Upper lobe of right lung (tissue), 1 donor: ENCODE measurements around the gene HMGN4. TPM values are rescaled to one million over a fixed set of nuclear protein-coding genes. Genes with fewer than 3 reads are reported as not detected.

Experiments
- ATAC-seq: fragments of 200-7000 bp; cut with Tn5 transposase; one replicate; pipeline ENCODE4 v1.9.1; 2020; ENCODE audit warnings: mild to moderate bottlenecking, moderate library complexity
- DNase-seq: peaks from one replicate; pipeline ENCODE4 v3.0.0-alpha.2; 2020
- H3K27ac ChIP-seq: fragments of 200-600 bp; one replicate; pipeline ENCODE4 v1.8.0; 2022
- H3K27me3 ChIP-seq: fragments of 200-600 bp; one replicate; pipeline ENCODE4 v1.8.0; 2022; ENCODE audit warnings: mild to moderate bottlenecking
- H3K36me3 ChIP-seq: fragments of 200-600 bp; one replicate; pipeline ENCODE4 v1.8.0; 2022
- H3K4me1 ChIP-seq: fragments of 200-600 bp; one replicate; pipeline ENCODE4 v1.8.0; 2022
- H3K4me3 ChIP-seq: fragments of 200-600 bp; one replicate; pipeline ENCODE4 v1.8.0; 2022; ENCODE audit warnings: mild to moderate bottlenecking
- H3K9me3 ChIP-seq: fragments of 200-600 bp; one replicate; pipeline ENCODE4 v1.8.0; 2022
- intact Hi-C: fragments of 100-400 bp; cut with DNase I; formaldehyde crosslinking; loops from one replicate; pipeline ENCODE4 v1.11.0; 2022
- total RNA-seq: library from RNA; stranded (reverse); fragmentation: NEBNext Ultra II Directional; extraction: Animal tissue kit (Norgen Biotek cat#: 25700); gene quantifications from one replicate; pipeline ENCODE4 v1.2.1, GENCODE V29; 2021
- TF ChIP-seq, protein P1 (sequence below): fragments of 200-600 bp; IDR thresholded peaks from one replicate; pipeline ENCODE4 v1.8.0; 2022; ENCODE audit warnings: antibody characterized with exemption
- donor health status: DM: no; HTN: yes; CAD: no; lungs with severe emphysema.

HMGN4 gene
- total RNA-seq, 1 donor from 2014 or later = 45.8 TPM

GRCh38 chr6:26534681-26535465 lies 3.3 kb upstream of the HMGN4 start:
- no peaks in the 10 kb centered on the region for H3K27me3 ChIP-seq
- no peaks in the 10 kb centered on the region for H3K36me3 ChIP-seq
- H3K4me3 ChIP-seq = no peak overlapping the region
- ATAC-seq = no peak
- peaks cover 34% of the 10 kb centered on the region for H3K4me1 ChIP-seq
- H3K27ac ChIP-seq = no peak overlapping the region
- no peak for DNase-seq
- intact Hi-C loops = no loop called here
- no peaks in the 10 kb centered on the region for H3K9me3 ChIP-seq
- TF ChIP-seq, protein P1, sequence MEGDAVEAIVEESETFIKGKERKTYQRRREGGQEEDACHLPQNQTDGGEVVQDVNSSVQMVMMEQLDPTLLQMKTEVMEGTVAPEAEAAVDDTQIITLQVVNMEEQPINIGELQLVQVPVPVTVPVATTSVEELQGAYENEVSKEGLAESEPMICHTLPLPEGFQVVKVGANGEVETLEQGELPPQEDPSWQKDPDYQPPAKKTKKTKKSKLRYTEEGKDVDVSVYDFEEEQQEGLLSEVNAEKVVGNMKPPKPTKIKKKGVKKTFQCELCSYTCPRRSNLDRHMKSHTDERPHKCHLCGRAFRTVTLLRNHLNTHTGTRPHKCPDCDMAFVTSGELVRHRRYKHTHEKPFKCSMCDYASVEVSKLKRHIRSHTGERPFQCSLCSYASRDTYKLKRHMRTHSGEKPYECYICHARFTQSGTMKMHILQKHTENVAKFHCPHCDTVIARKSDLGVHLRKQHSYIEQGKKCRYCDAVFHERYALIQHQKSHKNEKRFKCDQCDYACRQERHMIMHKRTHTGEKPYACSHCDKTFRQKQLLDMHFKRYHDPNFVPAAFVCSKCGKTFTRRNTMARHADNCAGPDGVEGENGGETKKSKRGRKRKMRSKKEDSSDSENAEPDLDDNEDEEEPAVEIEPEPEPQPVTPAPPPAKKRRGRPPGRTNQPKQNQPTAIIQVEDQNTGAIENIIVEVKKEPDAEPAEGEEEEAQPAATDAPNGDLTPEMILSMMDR = no peak

- Histone ChIP-seq H3K36me3 (no peaks in the 10 kb centered on the region), H3K4me1 (peaks cover 35% of the 10 kb centered on the region)
- intact Hi-C loops = no loop called here
These were observed 1.5 kb upstream of the HMGN4 start for GRCh38 chr6:26536571-26537159.

GRCh38 chr6:26537160-26537845 lies 863 bp upstream of the HMGN4 start:
- peak overlapping the region; percentile 81 for H3K4me3 ChIP-seq
- peaks cover 1% of the 10 kb centered on the region for H3K36me3 ChIP-seq
- no peaks in the 10 kb centered on the region for H3K9me3 ChIP-seq
- ATAC-seq (peak; percentile 88), DNase-seq (peak; percentile 93)
- TF ChIP-seq, protein P1 = no peak
- H3K27ac ChIP-seq = peak overlapping the region; percentile 92
- intact Hi-C loops = no loop called here
- peaks cover 35% of the 10 kb centered on the region for H3K4me1 ChIP-seq
- H3K27me3 ChIP-seq = no peaks in the 10 kb centered on the region

More at GRCh38 chr6:26536571-26537159, 1.5 kb upstream of the HMGN4 start:
- Histone ChIP-seq H3K4me3 (peak overlapping the region; percentile 81), H3K27me3 (no peaks in the 10 kb centered on the region), H3K27ac (peak overlapping the region; percentile 92), H3K9me3 (no peaks in the 10 kb centered on the region)
- TF ChIP-seq, protein P1 = no peak
- ATAC-seq (no peak), DNase-seq (no peak)

GRCh38 chr6:26538572-26538902 lies 371 bp downstream of the HMGN4 start:
- no peak for ATAC-seq
- DNase-seq = no peak
- intact Hi-C loops = no loop called here

DNA sequence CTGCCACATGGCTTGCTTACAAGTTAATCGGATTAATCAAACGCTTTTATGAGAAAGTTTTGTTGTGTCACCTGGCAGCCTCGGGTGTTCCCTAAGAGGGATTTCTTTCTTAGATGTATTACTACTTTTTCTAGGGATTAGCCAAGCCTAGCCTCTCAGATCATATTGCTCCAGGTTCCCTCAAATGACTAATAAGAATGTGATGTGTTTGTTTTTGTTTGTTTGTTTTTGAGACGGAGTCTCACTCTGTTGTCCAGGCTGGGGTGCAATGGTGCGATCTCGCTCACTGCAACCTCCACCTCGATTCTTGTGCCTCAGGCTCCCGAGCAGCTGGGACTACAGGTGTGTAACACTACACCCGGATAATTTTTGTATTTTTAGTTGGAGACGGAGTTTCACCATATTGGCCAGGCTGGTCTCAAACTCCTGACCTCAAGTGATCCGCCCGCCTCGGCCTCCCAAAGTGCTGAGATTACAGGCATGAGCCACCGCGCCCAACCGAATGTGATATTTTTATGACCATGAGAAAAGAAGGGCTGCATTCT lies 977 bp downstream of the HMGN4 start:
- peaks cover 17% of the 10 kb centered on the region for H3K36me3 ChIP-seq
- peaks cover 26% of the 10 kb centered on the region for H3K4me1 ChIP-seq
- no peaks in the 10 kb centered on the region for H3K9me3 ChIP-seq
- TF ChIP-seq, protein P1 = no peak
- intact Hi-C loops = no loop called here
- H3K4me3 ChIP-seq = peak overlapping the region; percentile 81
- no peak for DNase-seq
- ATAC-seq = no peak
- H3K27ac ChIP-seq = peak overlapping the region; percentile 92
- H3K27me3 ChIP-seq = no peaks in the 10 kb centered on the region

More at GRCh38 chr6:26538572-26538902, 371 bp downstream of the HMGN4 start:
- Histone ChIP-seq H3K27ac (peak overlapping the region; percentile 92), H3K9me3 (no peaks in the 10 kb centered on the region), H3K4me3 (peak overlapping the region; percentile 81), H3K27me3 (no peaks in the 10 kb centered on the region), H3K36me3 (peaks cover 11% of the 10 kb centered on the region), H3K4me1 (peaks cover 31% of the 10 kb centered on the region)
- TF ChIP-seq, protein P1 = no peak
